Measurements from ENCODE around the gene SIRT3. TPM values are rescaled to one million over a fixed set of nuclear protein-coding genes. Genes with fewer than 3 reads are reported as not detected.
A peak's percentile ranks its signal among the peaks of the same experiment; 100 is the strongest.

The SIRT3 gene
- total and polyA plus RNA-seq, 2 donors = 7.3 to 21.7 TPM

- Histone ChIP-seq H3K4me3 (ENCODE audit: low read depth, low read length) (no peak overlapping the region), H3K27ac (ENCODE audit: low read depth) (no peak overlapping the region), H3K36me3 (ENCODE audit: insufficient read depth) (peaks cover 4% of the 10 kb centered on the region), H3K4me1 (ENCODE audit: insufficient read depth) (no peaks in the 10 kb centered on the region)
- WGBS = 74% methylated on average over 5 of the region's 5 CpGs
- DNase-seq (ENCODE audit: extremely low spot score) = no peak
Observed at GRCh38 chr11:211295-211694, 24.8 kb downstream of the SIRT3 start.

DNA sequence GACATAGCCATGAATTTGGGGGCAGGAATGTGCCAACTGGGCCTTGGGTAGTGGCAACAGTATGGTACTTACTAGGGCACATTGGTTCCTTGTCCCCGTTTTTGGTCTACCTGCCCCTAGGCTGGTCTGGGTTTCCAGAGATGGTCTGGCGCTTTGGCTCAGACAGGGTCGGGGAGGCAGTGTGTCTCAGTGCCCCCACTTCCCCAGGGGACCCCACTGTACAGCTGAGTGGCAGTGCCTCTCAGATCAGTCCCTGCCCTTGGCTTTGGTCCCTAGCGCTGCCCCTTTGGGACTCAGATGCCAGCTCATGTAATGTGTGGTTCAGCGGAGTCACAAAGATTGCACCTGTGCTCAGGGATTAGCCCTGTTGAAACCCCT, 25.4 kb downstream of the SIRT3 start:
- DNase-seq (ENCODE audit: extremely low spot score) = no peak
- Histone ChIP-seq H3K4me3 (ENCODE audit: low read depth, low read length) (no peak overlapping the region), H3K4me1 (ENCODE audit: insufficient read depth) (no peaks in the 10 kb centered on the region), H3K27ac (ENCODE audit: low read depth) (no peak overlapping the region), H3K36me3 (ENCODE audit: insufficient read depth) (peaks cover 4% of the 10 kb centered on the region)
- WGBS = 91% methylated on average over 5 of the region's 5 CpGs

- no peak for DNase-seq (ENCODE audit: extremely low spot score)
- Histone ChIP-seq H3K4me3 (ENCODE audit: low read depth, low read length) (no peak overlapping the region), H3K36me3 (ENCODE audit: insufficient read depth) (peaks cover 4% of the 10 kb centered on the region), H3K27ac (ENCODE audit: low read depth) (no peak overlapping the region), H3K4me1 (ENCODE audit: insufficient read depth) (no peaks in the 10 kb centered on the region)
- WGBS = 90% methylated on average over 9 of the region's 9 CpGs
Observed at GRCh38 chr11:210122-210802, 25.9 kb downstream of the SIRT3 start.

- Histone ChIP-seq H3K4me3 (ENCODE audit: low read depth, low read length) (peak overlapping the region; percentile 67), H3K4me1 (ENCODE audit: insufficient read depth) (no peaks in the 10 kb centered on the region), H3K27ac (ENCODE audit: low read depth) (no peak overlapping the region), H3K36me3 (ENCODE audit: insufficient read depth) (peaks cover 4% of the 10 kb centered on the region)
- WGBS = 50% methylated on average over 29 of the region's 29 CpGs
- DNase-seq (ENCODE audit: extremely low spot score) = no peak
Observed at GRCh38 chr11:209275-210121, 26.6 kb downstream of the SIRT3 start.

GRCh38 chr11:208917-209260, 27.3 kb downstream of the SIRT3 start:
- H3K36me3 ChIP-seq (ENCODE audit: insufficient read depth) = peaks cover 2% of the 10 kb centered on the region

DNA sequence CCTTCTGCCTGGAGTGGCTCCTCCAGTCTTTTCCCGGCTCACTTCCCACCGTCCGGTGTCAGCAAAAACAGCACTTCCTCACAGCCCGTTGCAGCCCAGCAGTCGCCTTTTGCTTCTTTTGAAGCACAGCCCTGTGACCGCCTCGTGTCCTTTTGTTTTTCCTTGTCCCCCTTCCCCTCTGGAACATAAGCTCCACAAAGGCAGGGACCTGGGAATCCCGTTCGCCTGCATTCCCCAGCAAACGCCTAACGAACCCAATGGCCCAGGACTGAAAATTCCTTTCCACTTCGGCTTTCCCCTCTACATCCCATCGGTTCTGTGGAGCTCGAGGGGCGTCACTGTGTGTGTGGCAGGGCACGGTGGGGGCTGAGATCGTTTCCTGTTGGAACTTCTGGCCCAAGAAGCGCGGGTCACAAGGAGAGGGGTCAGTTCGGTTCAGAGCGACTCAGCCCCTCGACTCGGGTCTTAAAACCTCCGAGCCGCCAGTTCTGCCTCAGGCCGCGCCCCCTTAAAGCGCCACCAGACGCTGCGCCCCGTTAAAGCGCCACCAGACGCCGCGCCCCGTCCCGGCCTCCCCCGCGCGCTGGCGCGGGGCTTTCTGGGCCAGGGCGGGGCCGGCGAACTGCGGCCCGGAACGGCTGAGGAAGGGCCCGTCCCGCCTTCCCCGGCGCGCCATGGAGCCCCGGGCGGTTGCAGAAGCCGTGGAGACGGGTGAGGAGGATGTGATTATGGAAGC, 27.8 kb downstream of the SIRT3 start:
- Histone ChIP-seq H3K4me1 (ENCODE audit: insufficient read depth) (no peaks in the 10 kb centered on the region), H3K27ac (ENCODE audit: low read depth) (peak overlapping the region; percentile 98), H3K4me3 (ENCODE audit: low read depth, low read length) (peak overlapping the region; percentile 67), H3K36me3 (ENCODE audit: insufficient read depth) (peaks cover 2% of the 10 kb centered on the region)
- peak; percentile 48 for DNase-seq (ENCODE audit: extremely low spot score)
- under 1% methylated on average over 57 of the region's 57 CpGs for WGBS

More at GRCh38 chr11:208917-209260, 27.3 kb downstream of the SIRT3 start:
- no peak for DNase-seq (ENCODE audit: extremely low spot score)
- WGBS = 1% methylated on average over 26 of the region's 26 CpGs
- H3K4me3 ChIP-seq (ENCODE audit: low read depth, low read length) = peak overlapping the region; percentile 67
- H3K27ac ChIP-seq (ENCODE audit: low read depth) = peak overlapping the region; percentile 59
- no peaks in the 10 kb centered on the region for H3K4me1 ChIP-seq (ENCODE audit: insufficient read depth)

GRCh38 chr11:207863-208180, 28.3 kb downstream of the SIRT3 start:
- H3K27ac ChIP-seq (ENCODE audit: low read depth) = peak overlapping the region; percentile 98
- WGBS = under 1% methylated on average over 27 of the region's 27 CpGs
- no peaks in the 10 kb centered on the region for H3K4me1 ChIP-seq (ENCODE audit: insufficient read depth)
- peaks cover 2% of the 10 kb centered on the region for H3K36me3 ChIP-seq (ENCODE audit: insufficient read depth)
- peak; percentile 23 for DNase-seq (ENCODE audit: extremely low spot score)
- peak overlapping the region; percentile 67 for H3K4me3 ChIP-seq (ENCODE audit: low read depth, low read length)

- peak within 1 kb of the TSS; percentile 98 for H3K27ac ChIP-seq (ENCODE audit: low read depth)
- under 1% methylated on average over 63 of the region's 63 CpGs for WGBS
- peaks cover 2% of the 10 kb centered on the region for H3K36me3 ChIP-seq (ENCODE audit: insufficient read depth)
- DNase-seq (ENCODE audit: extremely low spot score) = peak; percentile 93
- H3K4me3 ChIP-seq (ENCODE audit: low read depth, low read length) = peak within 1 kb of the TSS; percentile 94
- H3K4me1 ChIP-seq (ENCODE audit: insufficient read depth) = no peaks in the 10 kb centered on the region
Observed at GRCh38 chr11:207208-207862, 28.8 kb downstream of the SIRT3 start, which contains the start of the genes BET1L and RIC8A. Gene BET1L, minus strand, starts transcription at chr11:207399. Its CDS starts 78 bp downstream, at chr11:207321. Gene RIC8A, plus strand, starts transcription at chr11:207708. Its CDS starts 1,147 bp downstream, at chr11:208855.

- Histone ChIP-seq H3K27ac (ENCODE audit: low read depth) (peak overlapping the region; percentile 90), H3K36me3 (ENCODE audit: insufficient read depth) (peaks cover under 1% of the 10 kb centered on the region), H3K4me3 (ENCODE audit: low read depth, low read length) (peak overlapping the region; percentile 94), H3K4me1 (ENCODE audit: insufficient read depth) (no peaks in the 10 kb centered on the region)
- DNase-seq (ENCODE audit: extremely low spot score) = no peak
- WGBS = 2% methylated on average over 39 of the region's 39 CpGs
Observed at GRCh38 chr11:206526-207207, 29.5 kb downstream of the SIRT3 start.

DNA sequence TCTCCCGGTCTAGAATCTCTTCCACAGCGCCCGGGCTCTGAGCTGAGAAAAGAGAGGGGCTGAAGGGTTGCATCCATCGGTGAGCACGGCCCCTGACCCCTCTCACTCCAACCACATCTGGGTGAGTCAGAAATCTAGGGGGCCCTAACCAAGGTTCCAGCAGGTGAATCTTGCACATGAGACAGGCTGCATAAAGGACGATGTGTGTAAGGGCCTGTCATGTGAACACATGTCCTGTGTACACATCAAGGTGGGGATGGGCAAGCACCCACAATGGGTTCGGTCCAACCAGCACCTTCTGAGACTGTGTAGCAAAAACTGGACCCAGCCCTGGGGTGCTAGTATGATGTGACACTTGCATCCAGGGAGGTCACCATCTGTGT, 30.1 kb downstream of the SIRT3 start:
- DNase-seq (ENCODE audit: extremely low spot score) = no peak
- peak overlapping the region; percentile 94 for H3K4me3 ChIP-seq (ENCODE audit: low read depth, low read length)
- H3K36me3 ChIP-seq (ENCODE audit: insufficient read depth) = no peaks in the 10 kb centered on the region
- no peaks in the 10 kb centered on the region for H3K4me1 ChIP-seq (ENCODE audit: insufficient read depth)
- 82% methylated on average over 7 of the region's 7 CpGs for WGBS
- no peak overlapping the region for H3K27ac ChIP-seq (ENCODE audit: low read depth)

- H3K4me3 ChIP-seq (ENCODE audit: low read depth, low read length) = no peak overlapping the region
- no peaks in the 10 kb centered on the region for H3K4me1 ChIP-seq (ENCODE audit: insufficient read depth)
- WGBS = 87% methylated on average over 16 of the region's 16 CpGs
- no peak overlapping the region for H3K27ac ChIP-seq (ENCODE audit: low read depth)
- DNase-seq (ENCODE audit: extremely low spot score) = no peak
- H3K36me3 ChIP-seq (ENCODE audit: insufficient read depth) = no peaks in the 10 kb centered on the region
Observed at GRCh38 chr11:205221-206001, 30.7 kb downstream of the SIRT3 start.

- 86% methylated on average over 12 of the region's 12 CpGs for WGBS
- Histone ChIP-seq H3K4me3 (ENCODE audit: low read depth, low read length) (no peak overlapping the region), H3K36me3 (ENCODE audit: insufficient read depth) (no peaks in the 10 kb centered on the region), H3K27ac (ENCODE audit: low read depth) (no peak overlapping the region), H3K4me1 (ENCODE audit: insufficient read depth) (no peaks in the 10 kb centered on the region)
- DNase-seq (ENCODE audit: extremely low spot score) = no peak
Observed at GRCh38 chr11:204587-205109, 31.5 kb downstream of the SIRT3 start.

All from urinary bladder (tissue), 4 donors.